HG03565 (cell line): ENCODE measurements around the gene OR13D1.
"Not testable (repeated sequence)": the region's sequence is repeated elsewhere in the genome, so short reads cannot be mapped to it uniquely, and the experiment has no call there.

Experiments used
- ATAC-seq: cut with Tn5 transposase; IDR thresholded peaks from one replicate; pipeline ENCODE4 v1.9.1; 2021; ENCODE audit warnings: mild to moderate bottlenecking, moderate library complexity; ENCODE audit not compliant: unreplicated experiment

The OR13D1 gene

GRCh38 chr9:104694218-104694617 lies at the start of gene OR13D1:
TSS of gene OR13D1 (plus strand) at chr9:104694518. CDS start at chr9:104694518, 0 bp downstream.
- ATAC-seq: no peak

- ATAC-seq: no peak
These were observed 35.7 kb upstream of the OR13D1 start for GRCh38 chr9:104658496-104659195.

GRCh38 chr9:104675611-104676010 lies 18.7 kb upstream of the OR13D1 start:
- ATAC-seq: no peak

- ATAC-seq: peak; percentile 69
These were observed 11.7 kb upstream of the OR13D1 start for GRCh38 chr9:104682642-104683041.

- no peak for ATAC-seq
These were observed 8.2 kb upstream of the OR13D1 start for GRCh38 chr9:104686081-104686480.

GRCh38 chr9:104700306-104700705 lies 6.0 kb downstream of the OR13D1 start:
- no peak for ATAC-seq

- ATAC-seq: not testable (repeated sequence)
These were observed 14.4 kb downstream of the OR13D1 start for GRCh38 chr9:104708737-104709136.

- ATAC-seq: no peak
These were observed 17.3 kb downstream of the OR13D1 start for GRCh38 chr9:104711604-104712003.

- ATAC-seq: no peak
These were observed 30.7 kb downstream of the OR13D1 start for GRCh38 chr9:104725014-104725413.

GRCh38 chr9:104738452-104738851 lies 44.1 kb downstream of the OR13D1 start:
- ATAC-seq: no peak

GRCh38 chr9:104740621-104741020 lies 46.3 kb downstream of the OR13D1 start:
- ATAC-seq: no peak

GRCh38 chr9:104743376-104743985 lies 49.2 kb downstream of the OR13D1 start:
- ATAC-seq: peak; percentile 50
